ENCODE measurements around the gene FMN1.
A peak's percentile ranks its signal among the peaks of the same experiment; 100 is the strongest.

FMN1 gene

GRCh38 chr15:33200903-33201302, 6.4 kb upstream of the FMN1 start:
- in situ Hi-C loops (cut with HindIII; ENCODE audit: low sequenced_read_pairs) = no loop called here
- no peak overlapping the region for H3K4me3 ChIP-seq (ENCODE audit: low read depth, low read length)
- peak; percentile 28 for DNase-seq (ENCODE audit: low read depth)
- TF ChIP-seq CTCF (IDR thresholded peaks at IDR 0.05; ENCODE audit: low read depth, low read length, missing control alignments) = no peak

- no peak for DNase-seq (ENCODE audit: low read depth)
- in situ Hi-C loops (cut with HindIII; ENCODE audit: low sequenced_read_pairs) = no loop called here
- TF ChIP-seq CTCF (IDR thresholded peaks at IDR 0.05; ENCODE audit: low read depth, low read length, missing control alignments) = no peak
- H3K4me3 ChIP-seq (ENCODE audit: low read depth, low read length) = no peak overlapping the region
Observed at GRCh38 chr15:33200444-33200843, 5.9 kb upstream of the FMN1 start.

GRCh38 chr15:33198541-33198940, 4.0 kb upstream of the FMN1 start:
- TF ChIP-seq CTCF (IDR thresholded peaks at IDR 0.05; ENCODE audit: low read depth, low read length, missing control alignments) = no peak

GRCh38 chr15:33197636-33198035, 3.1 kb upstream of the FMN1 start:
- no peak for TF ChIP-seq CTCF (IDR thresholded peaks at IDR 0.05; ENCODE audit: low read depth, low read length, missing control alignments)
- no peak for DNase-seq (ENCODE audit: low read depth)
- in situ Hi-C loops (cut with HindIII; ENCODE audit: low sequenced_read_pairs) = no loop called here
- no peak overlapping the region for H3K4me3 ChIP-seq (ENCODE audit: low read depth, low read length)

More at GRCh38 chr15:33198541-33198940, 4.0 kb upstream of the FMN1 start:
- no peak overlapping the region for H3K4me3 ChIP-seq (ENCODE audit: low read depth, low read length)
- in situ Hi-C loops (cut with HindIII; ENCODE audit: low sequenced_read_pairs) = no loop called here
- no peak for DNase-seq (ENCODE audit: low read depth)

GRCh38 chr15:33194237-33194636, 277 bp downstream of the FMN1 start:
- peak overlapping the region; percentile 42 for H3K4me3 ChIP-seq (ENCODE audit: low read depth, low read length)
- no peak for TF ChIP-seq CTCF (IDR thresholded peaks at IDR 0.05; ENCODE audit: low read depth, low read length, missing control alignments)
- in situ Hi-C loops (cut with HindIII; ENCODE audit: low sequenced_read_pairs) = no loop called here
- DNase-seq (ENCODE audit: low read depth) = no peak

GRCh38 chr15:33191591-33191990, 2.9 kb downstream of the FMN1 start:
- H3K4me3 ChIP-seq (ENCODE audit: low read depth, low read length) = no peak overlapping the region
- no peak for DNase-seq (ENCODE audit: low read depth)
- no peak for TF ChIP-seq CTCF (IDR thresholded peaks at IDR 0.05; ENCODE audit: low read depth, low read length, missing control alignments)
- in situ Hi-C loops (cut with HindIII; ENCODE audit: low sequenced_read_pairs) = no loop called here

GRCh38 chr15:33190539-33190938, 4.0 kb downstream of the FMN1 start:
- H3K4me3 ChIP-seq (ENCODE audit: low read depth, low read length) = no peak overlapping the region
- TF ChIP-seq CTCF (IDR thresholded peaks at IDR 0.05; ENCODE audit: low read depth, low read length, missing control alignments) = no peak
- in situ Hi-C loops (cut with HindIII; ENCODE audit: low sequenced_read_pairs) = no loop called here
- no peak for DNase-seq (ENCODE audit: low read depth)

Measured in astrocyte of the cerebellum (primary cell).